ENCODE results near the gene XYLB. TPM values are rescaled to one million over a fixed set of nuclear protein-coding genes. Genes with fewer than 3 reads are reported as not detected.

XYLB gene
- total RNA-seq, 1 donor: 1.9 TPM

GRCh38 chr3:38453075-38453912, 106.7 kb downstream of the XYLB start, which contains the start of gene ACVR2B:
TSS of gene ACVR2B (plus strand) at chr3:38453890. CDS start at chr3:38454323, 433 bp downstream.
- DNase-seq (ENCODE audit: low read depth in 2 of 3, low spot score in 2 of 3): peak in 2 of 3 donors; percentile 58 to 64

GRCh38 chr3:38453913-38454177, 107.3 kb downstream of the XYLB start:
- DNase-seq (ENCODE audit: low read depth in 2 of 3, low spot score in 2 of 3): no peak

DNA sequence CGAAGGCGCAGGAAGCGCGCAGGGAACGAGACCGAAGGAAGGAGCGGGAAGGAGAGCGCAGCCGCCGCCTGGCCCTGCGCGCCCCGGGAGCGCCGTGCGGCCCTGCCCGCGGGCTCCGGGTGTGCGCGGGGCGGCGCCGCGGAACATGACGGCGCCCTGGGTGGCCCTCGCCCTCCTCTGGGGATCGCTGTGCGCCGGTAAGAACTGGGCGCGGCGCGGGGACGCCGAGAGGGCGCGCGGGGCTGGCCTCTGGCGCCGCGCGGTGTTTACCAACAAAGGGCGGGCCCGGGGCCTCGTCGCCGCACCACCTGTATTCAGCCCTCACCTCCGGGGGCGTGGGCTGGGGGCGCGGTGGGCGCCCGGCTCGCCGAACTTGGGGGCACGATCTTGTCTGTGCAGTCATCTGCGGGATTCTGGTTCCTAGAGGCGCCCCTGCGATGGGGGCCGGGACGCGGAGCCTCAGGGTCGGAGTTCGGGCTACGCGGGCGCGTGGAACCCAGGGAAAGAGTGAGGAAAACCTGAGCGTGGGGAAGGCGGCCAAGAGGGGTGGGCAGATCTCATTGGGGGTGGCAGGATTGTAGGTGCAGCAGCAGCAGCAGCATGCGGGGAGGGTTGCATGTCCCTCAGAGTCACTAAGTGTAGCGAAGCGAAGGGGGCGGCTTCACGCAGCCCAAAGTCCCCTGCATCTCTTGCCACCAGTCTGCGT, 107.7 kb downstream of the XYLB start:
- DNase-seq (ENCODE audit: low read depth in 2 of 3, low spot score in 2 of 3): peak in 2 of 3 donors; percentile 34 to 36

DNA sequence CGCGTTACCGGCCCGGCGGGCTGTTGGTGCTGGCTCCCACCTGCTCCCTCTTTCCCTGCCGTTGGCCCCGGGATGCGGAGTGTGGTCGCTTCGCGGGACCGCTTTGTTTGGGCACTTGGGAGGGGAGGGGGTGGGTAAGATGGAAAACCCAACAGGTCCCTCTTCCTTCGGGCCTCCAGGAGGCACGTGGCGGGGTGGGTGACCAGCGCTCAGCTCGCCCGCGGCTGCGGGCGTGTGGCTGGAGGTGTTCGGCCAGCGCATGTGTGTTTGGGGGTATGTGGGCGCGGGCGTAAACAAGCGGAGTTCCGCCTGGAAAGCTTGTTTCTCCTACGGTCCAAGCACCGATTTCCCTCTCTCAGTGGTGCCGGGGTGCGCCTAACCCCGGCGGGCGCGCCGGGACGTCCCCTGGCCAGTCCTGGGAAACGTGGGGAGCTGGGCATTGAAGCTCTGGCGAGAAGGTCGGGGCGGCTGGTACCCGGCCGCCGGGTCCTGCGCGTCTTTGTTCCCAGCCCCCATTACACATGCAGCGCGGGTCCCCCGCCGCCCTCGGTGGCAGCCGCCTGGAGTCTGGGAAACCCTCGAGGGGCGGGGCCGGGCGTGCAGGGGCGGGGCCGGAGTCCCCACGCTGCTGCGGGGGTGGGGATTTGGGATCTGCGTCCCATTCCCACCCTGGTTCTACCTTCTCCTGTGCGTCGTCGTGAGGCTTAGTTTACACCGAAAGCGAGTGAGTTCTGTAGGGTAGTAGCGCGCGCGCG, 108.5 kb downstream of the XYLB start:
- no peak for DNase-seq (ENCODE audit: low read depth in 2 of 3, low spot score in 2 of 3)

- peak in 2 of 3 donors; percentile 15 to 38 for DNase-seq (ENCODE audit: low read depth in 2 of 3, low spot score in 2 of 3)
These were observed 109.2 kb downstream of the XYLB start for GRCh38 chr3:38455639-38456430.

DNA sequence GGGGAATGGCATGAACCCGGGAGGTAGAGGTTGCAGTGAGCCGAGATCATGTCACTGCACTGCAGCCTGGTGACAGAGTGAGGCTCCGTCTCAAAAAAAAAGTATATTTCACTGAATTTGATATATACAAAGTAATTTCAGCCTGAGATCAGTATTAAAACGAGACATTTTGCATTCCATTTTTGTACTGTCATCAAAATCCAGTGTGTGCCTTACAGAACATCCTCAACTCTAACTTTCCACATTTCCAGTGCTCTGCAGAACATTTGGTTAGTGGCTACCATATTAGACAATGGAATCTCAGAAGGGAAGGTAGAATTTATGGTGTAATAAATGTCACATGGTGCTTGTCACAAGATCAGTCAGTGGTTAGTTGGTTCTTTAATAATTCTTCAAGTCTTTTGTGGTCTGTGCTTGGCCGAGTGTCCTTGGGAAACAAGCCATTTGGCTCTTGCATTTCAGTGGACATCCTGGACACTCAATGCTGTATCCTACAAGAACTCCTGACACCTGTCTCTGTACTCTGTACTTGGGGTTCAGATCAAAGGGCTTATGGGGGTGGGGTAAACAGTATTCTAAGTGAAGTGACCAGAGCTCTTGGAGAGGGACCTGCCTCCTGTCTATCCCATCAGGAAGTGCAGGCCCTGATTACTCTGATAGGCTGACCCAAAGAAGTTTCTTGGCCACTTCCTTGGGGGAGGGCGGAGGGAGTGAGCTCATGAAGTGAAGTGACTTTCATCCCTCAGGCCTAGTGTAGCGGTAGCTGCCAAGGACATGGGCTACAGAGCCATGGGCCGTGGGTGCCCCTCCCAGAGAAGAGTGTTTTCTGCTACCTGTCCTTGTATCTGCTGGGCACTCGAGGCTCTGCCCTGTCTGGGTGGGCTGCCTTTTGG, 110.8 kb downstream of the XYLB start:
- DNase-seq (ENCODE audit: low read depth in 2 of 3, low spot score in 2 of 3): no peak

- no peak for DNase-seq (ENCODE audit: low read depth in 2 of 3, low spot score in 2 of 3)
These were observed 112.4 kb downstream of the XYLB start for GRCh38 chr3:38458796-38459498.

DNA sequence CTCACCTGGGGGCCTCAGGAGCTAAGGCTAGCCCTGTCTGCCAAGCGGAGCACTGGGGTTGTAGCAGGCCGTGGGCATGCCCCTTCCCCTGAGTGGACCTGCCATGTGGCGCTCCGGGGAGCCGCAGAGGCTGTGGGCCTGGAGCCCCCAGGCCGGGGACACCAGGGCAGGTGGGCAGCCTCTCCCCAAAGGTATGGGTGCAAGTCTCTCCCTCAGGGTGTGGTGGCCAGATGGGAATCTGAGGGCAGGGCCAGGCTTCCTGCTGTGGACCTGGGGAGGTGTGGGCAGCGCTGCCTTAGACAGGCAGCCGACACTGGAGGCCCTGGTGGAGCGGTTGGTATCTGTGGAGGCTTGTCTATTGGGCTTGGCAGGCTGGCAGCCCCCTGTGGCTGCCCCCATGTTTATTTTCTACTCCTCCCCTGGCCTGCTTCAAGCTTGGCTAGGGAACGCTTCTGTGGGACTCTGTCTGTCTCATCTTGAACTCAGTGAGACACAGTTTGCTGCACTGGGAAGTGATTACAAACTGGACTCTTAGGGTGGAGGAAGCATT, 113.0 kb downstream of the XYLB start:
- no peak for DNase-seq (ENCODE audit: low read depth in 2 of 3, low spot score in 2 of 3)

DNA sequence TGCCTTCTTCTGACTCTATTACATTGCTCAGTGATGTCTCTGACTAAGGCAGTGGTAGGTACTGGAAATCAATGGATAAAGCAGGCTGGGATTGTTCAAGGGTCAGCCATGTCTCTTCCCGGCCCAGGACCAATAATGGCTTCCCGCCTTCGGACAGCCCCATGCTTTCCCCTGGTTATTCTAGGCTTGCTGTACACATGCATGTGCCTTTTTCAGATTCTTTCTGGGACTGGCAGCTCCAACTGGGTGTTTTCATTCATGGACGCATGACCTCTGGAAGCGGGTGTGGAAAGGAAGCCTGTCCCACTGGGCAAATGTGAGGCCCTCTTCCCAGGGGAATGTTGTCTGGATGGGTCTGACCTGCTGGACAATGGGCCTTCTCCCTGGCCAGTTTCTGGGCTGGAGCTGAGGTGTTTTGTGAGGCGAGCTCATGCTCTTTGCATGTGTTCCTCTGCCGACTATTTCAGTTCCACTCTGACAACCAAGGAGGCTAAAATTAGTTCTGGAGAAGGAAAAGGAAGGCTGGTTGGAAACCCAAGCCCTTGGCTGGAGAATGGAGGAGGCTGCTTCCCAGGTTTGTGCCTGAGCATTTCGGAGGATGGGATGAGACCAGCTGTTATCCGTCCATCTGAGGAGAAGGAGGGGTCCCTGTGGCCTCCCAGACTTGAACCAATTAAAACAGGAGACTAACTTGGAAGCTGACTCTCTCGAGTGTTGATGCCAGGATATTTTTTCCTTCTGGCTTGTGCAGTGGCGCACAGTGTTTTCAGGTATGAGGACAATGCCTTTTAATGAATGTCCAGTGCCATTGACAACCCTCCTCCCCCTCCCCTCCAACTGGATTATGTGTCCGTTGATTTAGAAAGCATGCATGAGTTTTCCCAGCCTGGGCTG, 114.0 kb downstream of the XYLB start:
- DNase-seq (ENCODE audit: low read depth in 2 of 3, low spot score in 2 of 3): no peak

Small RNAs within 50 kb of the gene (small RNA-seq; reads per million reads assigned to genes)
- not detected for gene RNU6-235P

Other genes with a start within 250 kb of the XYLB start
- 43.1 TPM for gene ACAA1, start 209.7 kb upstream of the XYLB start, total RNA-seq
- gene MYD88, start 208.1 kb upstream of the XYLB start, total RNA-seq: 27.5 TPM
- gene OXSR1, start 181.2 kb upstream of the XYLB start, total RNA-seq: 15.1 TPM
- 0.27 TPM for gene SLC22A13, start 81.0 kb upstream of the XYLB start, total RNA-seq
- under 0.01 TPM for gene SLC22A14, start 64.5 kb upstream of the XYLB start, total RNA-seq
- gene ACVR2B, start 107.1 kb downstream of the XYLB start, total RNA-seq: 6.5 TPM
- 6.5 TPM for gene EXOG, start 149.6 kb downstream of the XYLB start, total RNA-seq